ENCODE measurements around the gene CDK6.
"Not testable (repeated sequence)": the region's sequence is repeated elsewhere in the genome, so short reads cannot be mapped to it uniquely, and the experiment has no call there.

CDK6 gene

GRCh38 chr7:92609921-92610518 is 226.4 kb downstream of the CDK6 start:
- no peak overlapping the region for H3K4me3 ChIP-seq (ENCODE audit: low read depth, low read length)
- TF ChIP-seq, protein P1, sequence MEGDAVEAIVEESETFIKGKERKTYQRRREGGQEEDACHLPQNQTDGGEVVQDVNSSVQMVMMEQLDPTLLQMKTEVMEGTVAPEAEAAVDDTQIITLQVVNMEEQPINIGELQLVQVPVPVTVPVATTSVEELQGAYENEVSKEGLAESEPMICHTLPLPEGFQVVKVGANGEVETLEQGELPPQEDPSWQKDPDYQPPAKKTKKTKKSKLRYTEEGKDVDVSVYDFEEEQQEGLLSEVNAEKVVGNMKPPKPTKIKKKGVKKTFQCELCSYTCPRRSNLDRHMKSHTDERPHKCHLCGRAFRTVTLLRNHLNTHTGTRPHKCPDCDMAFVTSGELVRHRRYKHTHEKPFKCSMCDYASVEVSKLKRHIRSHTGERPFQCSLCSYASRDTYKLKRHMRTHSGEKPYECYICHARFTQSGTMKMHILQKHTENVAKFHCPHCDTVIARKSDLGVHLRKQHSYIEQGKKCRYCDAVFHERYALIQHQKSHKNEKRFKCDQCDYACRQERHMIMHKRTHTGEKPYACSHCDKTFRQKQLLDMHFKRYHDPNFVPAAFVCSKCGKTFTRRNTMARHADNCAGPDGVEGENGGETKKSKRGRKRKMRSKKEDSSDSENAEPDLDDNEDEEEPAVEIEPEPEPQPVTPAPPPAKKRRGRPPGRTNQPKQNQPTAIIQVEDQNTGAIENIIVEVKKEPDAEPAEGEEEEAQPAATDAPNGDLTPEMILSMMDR (IDR thresholded peaks at IDR 0.05; ENCODE audit: low read depth, low read length, missing control alignments) = peak; percentile 25
- in situ Hi-C loops (cut with HindIII; ENCODE audit: low sequenced_read_pairs) = no loop called here
- peak; percentile 16 for DNase-seq (ENCODE audit: low read depth)

GRCh38 chr7:92608380-92609322 is 227.7 kb downstream of the CDK6 start:
- TF ChIP-seq, protein P1 (IDR thresholded peaks at IDR 0.05; ENCODE audit: low read depth, low read length, missing control alignments) = no peak
- DNase-seq (ENCODE audit: low read depth) = no peak
- in situ Hi-C loops (cut with HindIII; ENCODE audit: low sequenced_read_pairs) = no loop called here
- H3K4me3 ChIP-seq (ENCODE audit: low read depth, low read length) = no peak overlapping the region

- TF ChIP-seq, protein P1 (IDR thresholded peaks at IDR 0.05; ENCODE audit: low read depth, low read length, missing control alignments) = no peak
- no peak overlapping the region for H3K4me3 ChIP-seq (ENCODE audit: low read depth, low read length)
- in situ Hi-C loops (cut with HindIII; ENCODE audit: low sequenced_read_pairs) = no loop called here
- DNase-seq (ENCODE audit: low read depth) = no peak
These were observed 229.4 kb downstream of the CDK6 start for GRCh38 chr7:92606985-92607384.

DNA sequence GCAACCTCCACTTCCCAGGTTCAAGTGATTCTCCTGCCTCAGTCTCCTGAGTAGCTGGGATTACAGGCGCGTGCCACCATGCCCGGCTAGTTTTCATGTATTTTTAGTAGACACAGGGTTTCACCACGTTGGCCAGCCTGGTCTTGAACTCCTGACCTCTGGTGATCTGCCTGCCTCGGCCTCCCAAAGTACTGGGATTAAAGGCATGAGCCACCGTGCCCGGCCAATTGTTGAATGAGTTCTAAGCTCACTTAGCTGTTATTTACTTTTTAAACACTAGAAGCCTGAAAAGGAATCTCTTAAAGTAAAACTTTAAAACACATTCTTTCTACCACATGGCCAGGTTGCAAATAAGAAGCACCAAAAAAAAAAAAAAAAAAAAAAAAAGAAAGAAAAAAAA is 231.9 kb downstream of the CDK6 start:
- in situ Hi-C loops (cut with HindIII; ENCODE audit: low sequenced_read_pairs); DNase-seq (ENCODE audit: low read depth): not testable (repeated sequence)

GRCh38 chr7:92603089-92603445 is 233.3 kb downstream of the CDK6 start:
- TF ChIP-seq, protein P1 (IDR thresholded peaks at IDR 0.05; ENCODE audit: low read depth, low read length, missing control alignments) = no peak
- no peak for DNase-seq (ENCODE audit: low read depth)
- no peak overlapping the region for H3K4me3 ChIP-seq (ENCODE audit: low read depth, low read length)
- in situ Hi-C loops (cut with HindIII; ENCODE audit: low sequenced_read_pairs) = no loop called here

More for the DNA sequence above, 231.9 kb downstream of the CDK6 start:
- not testable (repeated sequence) for H3K4me3 ChIP-seq (ENCODE audit: low read depth, low read length)

GRCh38 chr7:92602352-92603088 is 233.9 kb downstream of the CDK6 start:
- no peak for DNase-seq (ENCODE audit: low read depth)
- TF ChIP-seq, protein P1 (IDR thresholded peaks at IDR 0.05; ENCODE audit: low read depth, low read length, missing control alignments) = no peak
- in situ Hi-C loops (cut with HindIII; ENCODE audit: low sequenced_read_pairs) = no loop called here
- H3K4me3 ChIP-seq (ENCODE audit: low read depth, low read length) = no peak overlapping the region
